Neural progenitor cell (in vitro differentiated cells): ENCODE measurements around the gene KIAA2012.

Experiments used
- CTCF ChIP-seq: fragments of 200-600 bp; sonication (generic); IDR thresholded peaks from 2 replicates; pipeline ENCODE4 v1.5.1; 2017; ENCODE audit warnings: antibody characterized with exemption, mild to moderate bottlenecking
- EZH2 ChIP-seq: fragments of 200-600 bp; sonication (generic); IDR thresholded peaks from 2 replicates; pipeline ENCODE4 v1.6.1; 2017; ENCODE audit warnings: antibody characterized with exemption, mild to moderate bottlenecking, moderate library complexity
- EZH2phosphoT487 ChIP-seq: fragments of 200-600 bp; sonication (generic); IDR thresholded peaks from 2 replicates; pipeline ENCODE4 v1.6.1; 2017; ENCODE audit warnings: antibody characterized with exemption

GRCh38 chr2:202152104-202152715 lies 79.2 kb downstream of the KIAA2012 start:
- TF ChIP-seq CTCF = no peak
- no peak for TF ChIP-seq EZH2phosphoT487
- TF ChIP-seq EZH2 = no peak
